ENCODE measurements around the gene UCK2. TPM values are rescaled to one million over a fixed set of nuclear protein-coding genes. Genes with fewer than 3 reads are reported as not detected.

Gene UCK2
- total RNA-seq, 4 donors from 2014 or later: 37.6 to 63.1 (median 50.8) TPM

DNA sequence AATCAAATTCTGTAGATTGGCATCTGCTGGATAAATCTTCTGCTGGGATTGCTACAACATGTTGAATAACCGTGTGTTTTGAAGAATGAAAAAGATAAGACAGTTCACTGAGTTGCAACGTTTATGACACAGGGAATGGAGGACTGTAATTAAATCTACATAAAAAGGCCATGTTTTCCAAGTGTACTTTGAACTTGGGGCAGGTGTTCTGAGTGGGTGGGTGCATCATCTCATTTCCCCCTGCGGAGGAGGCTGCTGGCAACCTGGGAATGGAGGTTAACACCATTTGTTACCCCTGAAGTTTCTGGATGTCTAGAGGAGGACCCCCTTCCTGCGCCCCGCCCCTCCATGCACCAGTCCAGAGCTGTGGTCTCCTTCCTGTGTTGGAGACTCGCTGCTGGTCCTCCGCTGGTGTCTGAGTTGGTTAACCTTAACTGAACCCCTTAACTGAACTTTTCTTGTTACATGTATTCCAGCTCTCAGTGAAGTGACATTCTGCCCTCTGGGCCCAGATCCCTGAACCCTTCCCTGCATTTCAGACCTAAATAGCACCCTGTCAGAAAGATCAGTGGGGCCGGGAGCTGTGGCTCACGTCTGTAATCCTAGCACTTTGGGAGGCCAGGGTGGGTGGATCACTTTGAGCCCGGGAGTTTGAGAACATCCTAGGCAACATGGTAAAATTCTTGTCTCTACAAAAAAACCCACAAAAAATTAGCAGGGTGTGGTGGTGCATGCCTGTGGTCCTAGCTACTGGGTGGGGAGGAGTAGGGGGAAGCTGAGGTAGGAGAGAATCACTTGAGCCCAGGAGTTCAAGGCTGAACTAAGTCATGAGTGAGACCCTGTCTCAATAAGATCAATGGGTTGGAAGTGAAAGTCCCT lies 31.8 kb downstream of the UCK2 start:
- DNase-seq: no peak
- Histone ChIP-seq H3K9me3 (no peaks in the 10 kb centered on the region), H3K27me3 (no peaks in the 10 kb centered on the region), H3K4me1 (peaks cover 3 to 47% (median 13%) of the 10 kb centered on the region in 3 donors), H3K36me3 (no peaks in the 10 kb centered on the region), H3K4me3 (no peak overlapping the region), H3K27ac (no peak overlapping the region)
- TF ChIP-seq, protein P1, sequence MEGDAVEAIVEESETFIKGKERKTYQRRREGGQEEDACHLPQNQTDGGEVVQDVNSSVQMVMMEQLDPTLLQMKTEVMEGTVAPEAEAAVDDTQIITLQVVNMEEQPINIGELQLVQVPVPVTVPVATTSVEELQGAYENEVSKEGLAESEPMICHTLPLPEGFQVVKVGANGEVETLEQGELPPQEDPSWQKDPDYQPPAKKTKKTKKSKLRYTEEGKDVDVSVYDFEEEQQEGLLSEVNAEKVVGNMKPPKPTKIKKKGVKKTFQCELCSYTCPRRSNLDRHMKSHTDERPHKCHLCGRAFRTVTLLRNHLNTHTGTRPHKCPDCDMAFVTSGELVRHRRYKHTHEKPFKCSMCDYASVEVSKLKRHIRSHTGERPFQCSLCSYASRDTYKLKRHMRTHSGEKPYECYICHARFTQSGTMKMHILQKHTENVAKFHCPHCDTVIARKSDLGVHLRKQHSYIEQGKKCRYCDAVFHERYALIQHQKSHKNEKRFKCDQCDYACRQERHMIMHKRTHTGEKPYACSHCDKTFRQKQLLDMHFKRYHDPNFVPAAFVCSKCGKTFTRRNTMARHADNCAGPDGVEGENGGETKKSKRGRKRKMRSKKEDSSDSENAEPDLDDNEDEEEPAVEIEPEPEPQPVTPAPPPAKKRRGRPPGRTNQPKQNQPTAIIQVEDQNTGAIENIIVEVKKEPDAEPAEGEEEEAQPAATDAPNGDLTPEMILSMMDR (IDR thresholded peaks at IDR 0.05): no peak
- TF ChIP-seq POLR2A (IDR thresholded peaks at IDR 0.05): no peak
- 83 to 94% methylated on average over 7 to 8 of the region's 10 CpGs for WGBS, 2 donors
- intact Hi-C loops (cut with DNase I): no loop called here

- no peak for TF ChIP-seq POLR2A (IDR thresholded peaks at IDR 0.05)
- TF ChIP-seq, protein P1 (IDR thresholded peaks at IDR 0.05): no peak
- no peak for DNase-seq
- 95 to 100% methylated on average over 2 of the region's 2 CpGs for WGBS, 2 donors
- Histone ChIP-seq H3K4me1 (peaks cover 3 to 44% (median 11%) of the 10 kb centered on the region in 3 donors), H3K36me3 (no peaks in the 10 kb centered on the region), H3K9me3 (no peaks in the 10 kb centered on the region), H3K27me3 (no peaks in the 10 kb centered on the region), H3K27ac (no peak overlapping the region), H3K4me3 (no peak overlapping the region)
- intact Hi-C loops (cut with DNase I): no loop called here
Measured at GRCh38 chr1:165860065-165860464, 32.7 kb downstream of the UCK2 start.

DNA sequence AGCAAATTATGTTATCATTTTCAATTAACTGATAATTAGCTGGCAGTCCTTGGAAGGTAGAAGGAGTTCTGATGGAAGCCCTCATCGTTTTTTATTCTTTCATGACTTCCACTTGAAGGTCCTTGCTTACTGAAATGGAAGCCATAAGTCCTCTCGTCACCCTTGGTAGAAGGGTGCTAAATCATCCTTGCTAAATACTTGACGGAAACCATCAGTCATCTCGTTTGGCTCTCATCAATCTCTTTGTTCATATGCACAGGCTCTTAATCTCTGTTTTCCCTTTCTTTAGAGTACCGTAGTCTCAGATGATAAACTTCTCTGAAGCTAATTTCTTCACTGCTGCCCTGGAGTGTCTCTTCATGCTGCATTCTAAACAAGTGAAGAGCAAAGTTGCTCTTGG lies 34.5 kb downstream of the UCK2 start:
- DNase-seq: no peak
- intact Hi-C loops (cut with DNase I): no loop called here
- WGBS, 2 donors: 48 to 56% methylated on average over 5 of the region's 5 CpGs
- peaks cover 3 to 39% (median 11%) of the 10 kb centered on the region in 3 donors for H3K4me1 ChIP-seq
- H3K4me3 ChIP-seq: no peak overlapping the region
- peaks cover 0 to 6% (median 0%) of the 10 kb centered on the region in 3 donors for H3K36me3 ChIP-seq
- TF ChIP-seq POLR2A (IDR thresholded peaks at IDR 0.05): no peak
- TF ChIP-seq, protein P1 (IDR thresholded peaks at IDR 0.05): no peak
- peak overlapping the region in 1 of 4 donors; percentile 37 for H3K27ac ChIP-seq
- H3K9me3 ChIP-seq: no peaks in the 10 kb centered on the region
- no peaks in the 10 kb centered on the region for H3K27me3 ChIP-seq

GRCh38 chr1:165862448-165862847 lies 35.0 kb downstream of the UCK2 start:
- Histone ChIP-seq H3K9me3 (no peaks in the 10 kb centered on the region), H3K36me3 (peaks cover 0 to 6% (median 0%) of the 10 kb centered on the region in 3 donors), H3K4me1 (peaks cover 3 to 33% (median 11%) of the 10 kb centered on the region in 3 donors), H3K27me3 (no peaks in the 10 kb centered on the region), H3K4me3 (no peak overlapping the region), H3K27ac (peak overlapping the region in 1 of 4 donors; percentile 37)
- TF ChIP-seq POLR2A (IDR thresholded peaks at IDR 0.05): no peak
- TF ChIP-seq, protein P1 (IDR thresholded peaks at IDR 0.05): no peak
- WGBS, 2 donors: 39 to 46% methylated on average over 4 to 5 of the region's 5 CpGs
- intact Hi-C loops (cut with DNase I): no loop called here
- DNase-seq: no peak

- H3K36me3 ChIP-seq: peaks cover 0 to 6% (median 0%) of the 10 kb centered on the region in 3 donors
- H3K4me1 ChIP-seq: peaks cover 2 to 24% (median 3%) of the 10 kb centered on the region in 3 donors
- H3K9me3 ChIP-seq: no peaks in the 10 kb centered on the region
- TF ChIP-seq, protein P1 (IDR thresholded peaks at IDR 0.05): no peak
- no peak for TF ChIP-seq POLR2A (IDR thresholded peaks at IDR 0.05)
- H3K27me3 ChIP-seq: no peaks in the 10 kb centered on the region
- intact Hi-C loops (cut with DNase I): no loop called here
- WGBS, 2 donors: 28 to 43% methylated on average over 2 of the region's 2 CpGs
- H3K27ac ChIP-seq: no peak overlapping the region
- no peak overlapping the region for H3K4me3 ChIP-seq
- DNase-seq: no peak
Measured at GRCh38 chr1:165863346-165863745, 35.9 kb downstream of the UCK2 start.
